GM12878 (cell line): ENCODE measurements around the gene CLN6.

Experiments
- EGR1 ChIP-seq, 2 experiments: IDR thresholded peaks; 1 replicate in 1 of 2; 2 replicates in 1 of 2; pipeline ENCODE4 v1.6.1; 2011 to 2012; ENCODE audit warnings: low read depth in 2 of 2, low read length in 2 of 2, borderline replicate concordance in 1 of 2, mild to moderate bottlenecking in 1 of 2, moderate library complexity in 1 of 2
- EZH2 ChIP-seq: IDR thresholded peaks from 2 replicates; pipeline ENCODE4 v1.6.1; 2012; ENCODE audit warnings: low read depth, mild to moderate bottlenecking, control low read depth, inconsistent platforms, low read length, borderline replicate concordance; ENCODE audit not compliant: control insufficient read depth
- FOS ChIP-seq: IDR thresholded peaks from 3 replicates; pipeline ENCODE4 v1.6.1; 2011; ENCODE audit warnings: borderline replicate concordance; ENCODE audit not compliant: insufficient read length; ENCODE audit errors: extremely low read depth
- POLR2AphosphoS2 ChIP-seq: IDR thresholded peaks from 2 replicates; pipeline ENCODE4 v1.6.1; 2011; ENCODE audit warnings: low read depth, mild to moderate bottlenecking, low read length, improper control_type of control experiment, moderate library complexity
- SMAD5 ChIP-seq: IDR thresholded peaks from 2 replicates; pipeline ENCODE4 v1.6.1; 2016; ENCODE audit warnings: antibody characterized with exemption, low read depth
- ZZZ3 ChIP-seq: IDR thresholded peaks from 2 replicates; pipeline ENCODE4 v1.6.1; 2011; ENCODE audit warnings: low read depth; ENCODE audit not compliant: control insufficient read depth, insufficient read length
- TF ChIP-seq, protein P1 (sequence below), 3 experiments: IDR thresholded peaks in 2 of 3; conservative IDR thresholded peaks in 1 of 3; 2 replicates each; pipeline ENCODE4 v1.5.1; 2011; ENCODE audit warnings: low read depth in 3 of 3, low read length in 3 of 3, mild to moderate bottlenecking in 3 of 3, control low read depth in 2 of 3, moderate library complexity in 2 of 3, inconsistent platforms in 1 of 3, mixed read lengths in 1 of 3; ENCODE audit not compliant: control insufficient read depth in 2 of 3, insufficient read depth in 1 of 3; ENCODE audit errors: extremely low read depth in 1 of 3
- TF ChIP-seq, protein P2 (sequence below): IDR thresholded peaks from 2 replicates; pipeline ENCODE4 v1.6.1; 2012; ENCODE audit warnings: low read depth, low read length, improper control_type of control experiment
- TF ChIP-seq, protein P3 (sequence below): IDR thresholded peaks from 2 replicates; pipeline ENCODE4 v1.6.1; 2012; ENCODE audit warnings: low read depth, low read length, improper control_type of control experiment
- TF ChIP-seq, protein P4 (sequence below): IDR thresholded peaks from 2 replicates; pipeline ENCODE4 v1.6.1; 2012; ENCODE audit warnings: mild to moderate bottlenecking, low read depth, low read length

DNA sequence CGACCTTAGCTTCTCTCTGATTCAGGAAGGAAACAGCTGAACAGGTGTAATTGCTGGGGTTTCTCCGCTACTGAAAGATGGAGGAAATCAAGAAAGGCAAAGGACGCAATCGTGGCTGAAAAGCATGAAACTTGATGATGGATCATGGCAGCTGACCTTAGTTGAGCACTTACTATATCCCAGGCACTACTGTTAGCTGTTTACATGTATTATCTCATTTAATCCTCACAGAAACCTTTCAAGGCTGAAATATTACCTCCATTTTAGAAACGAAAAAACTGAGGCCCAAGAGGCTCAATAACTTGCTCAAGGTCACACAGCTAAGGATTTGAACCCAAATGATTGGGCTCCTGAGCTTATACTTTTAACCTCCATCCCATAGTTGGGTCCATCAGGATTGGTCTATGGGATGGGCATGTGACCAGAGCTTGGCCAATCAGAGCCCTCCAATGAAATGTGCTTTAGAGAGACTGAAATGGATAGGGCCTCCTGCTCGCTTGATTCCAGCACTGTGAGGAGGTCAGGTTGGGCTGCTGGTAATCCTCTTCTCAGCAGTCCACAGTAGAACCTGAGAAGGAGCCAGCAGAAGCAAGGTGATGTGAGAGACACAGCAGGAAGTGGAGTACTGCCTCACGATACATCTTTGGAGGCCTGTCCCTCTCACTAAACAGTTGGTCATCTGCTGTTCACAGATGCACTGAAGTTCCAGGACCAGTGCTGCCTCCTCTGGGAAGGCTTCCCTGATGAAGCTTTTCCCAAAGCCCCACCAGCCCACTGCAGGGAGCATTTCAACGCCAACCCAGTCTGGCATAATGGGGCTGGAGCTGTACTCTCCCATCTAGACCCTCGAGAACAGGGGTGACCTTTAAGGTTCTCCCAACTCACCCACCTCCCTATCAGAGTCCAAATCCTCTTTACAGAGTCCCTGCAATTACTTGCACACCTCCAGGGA lies 10.4 kb downstream of the CLN6 start:
- TF ChIP-seq, protein P1, sequence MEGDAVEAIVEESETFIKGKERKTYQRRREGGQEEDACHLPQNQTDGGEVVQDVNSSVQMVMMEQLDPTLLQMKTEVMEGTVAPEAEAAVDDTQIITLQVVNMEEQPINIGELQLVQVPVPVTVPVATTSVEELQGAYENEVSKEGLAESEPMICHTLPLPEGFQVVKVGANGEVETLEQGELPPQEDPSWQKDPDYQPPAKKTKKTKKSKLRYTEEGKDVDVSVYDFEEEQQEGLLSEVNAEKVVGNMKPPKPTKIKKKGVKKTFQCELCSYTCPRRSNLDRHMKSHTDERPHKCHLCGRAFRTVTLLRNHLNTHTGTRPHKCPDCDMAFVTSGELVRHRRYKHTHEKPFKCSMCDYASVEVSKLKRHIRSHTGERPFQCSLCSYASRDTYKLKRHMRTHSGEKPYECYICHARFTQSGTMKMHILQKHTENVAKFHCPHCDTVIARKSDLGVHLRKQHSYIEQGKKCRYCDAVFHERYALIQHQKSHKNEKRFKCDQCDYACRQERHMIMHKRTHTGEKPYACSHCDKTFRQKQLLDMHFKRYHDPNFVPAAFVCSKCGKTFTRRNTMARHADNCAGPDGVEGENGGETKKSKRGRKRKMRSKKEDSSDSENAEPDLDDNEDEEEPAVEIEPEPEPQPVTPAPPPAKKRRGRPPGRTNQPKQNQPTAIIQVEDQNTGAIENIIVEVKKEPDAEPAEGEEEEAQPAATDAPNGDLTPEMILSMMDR (IDR thresholded peaks at IDR 0.05 in 2 of 3, conservative IDR thresholded peaks at IDR 0.05 in 1 of 3; ENCODE audit: control insufficient read depth in 2 of 3, extremely low read depth in 1 of 3, insufficient read depth in 1 of 3, low read depth in 3 of 3, low read length in 3 of 3): no peak
- no peak for TF ChIP-seq ZZZ3
- no peak for TF ChIP-seq EGR1 (IDR thresholded peaks at IDR 0.05; ENCODE audit: borderline replicate concordance in 1 of 2, low read depth in 2 of 2, low read length in 2 of 2)
- TF ChIP-seq, protein P2, sequence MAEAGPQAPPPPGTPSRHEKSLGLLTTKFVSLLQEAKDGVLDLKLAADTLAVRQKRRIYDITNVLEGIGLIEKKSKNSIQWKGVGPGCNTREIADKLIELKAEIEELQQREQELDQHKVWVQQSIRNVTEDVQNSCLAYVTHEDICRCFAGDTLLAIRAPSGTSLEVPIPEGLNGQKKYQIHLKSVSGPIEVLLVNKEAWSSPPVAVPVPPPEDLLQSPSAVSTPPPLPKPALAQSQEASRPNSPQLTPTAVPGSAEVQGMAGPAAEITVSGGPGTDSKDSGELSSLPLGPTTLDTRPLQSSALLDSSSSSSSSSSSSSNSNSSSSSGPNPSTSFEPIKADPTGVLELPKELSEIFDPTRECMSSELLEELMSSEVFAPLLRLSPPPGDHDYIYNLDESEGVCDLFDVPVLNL: no peak
- TF ChIP-seq SMAD5: no peak
- no peak for TF ChIP-seq FOS
- TF ChIP-seq, protein P3, sequence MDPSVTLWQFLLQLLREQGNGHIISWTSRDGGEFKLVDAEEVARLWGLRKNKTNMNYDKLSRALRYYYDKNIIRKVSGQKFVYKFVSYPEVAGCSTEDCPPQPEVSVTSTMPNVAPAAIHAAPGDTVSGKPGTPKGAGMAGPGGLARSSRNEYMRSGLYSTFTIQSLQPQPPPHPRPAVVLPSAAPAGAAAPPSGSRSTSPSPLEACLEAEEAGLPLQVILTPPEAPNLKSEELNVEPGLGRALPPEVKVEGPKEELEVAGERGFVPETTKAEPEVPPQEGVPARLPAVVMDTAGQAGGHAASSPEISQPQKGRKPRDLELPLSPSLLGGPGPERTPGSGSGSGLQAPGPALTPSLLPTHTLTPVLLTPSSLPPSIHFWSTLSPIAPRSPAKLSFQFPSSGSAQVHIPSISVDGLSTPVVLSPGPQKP: no peak
- TF ChIP-seq, protein P4, sequence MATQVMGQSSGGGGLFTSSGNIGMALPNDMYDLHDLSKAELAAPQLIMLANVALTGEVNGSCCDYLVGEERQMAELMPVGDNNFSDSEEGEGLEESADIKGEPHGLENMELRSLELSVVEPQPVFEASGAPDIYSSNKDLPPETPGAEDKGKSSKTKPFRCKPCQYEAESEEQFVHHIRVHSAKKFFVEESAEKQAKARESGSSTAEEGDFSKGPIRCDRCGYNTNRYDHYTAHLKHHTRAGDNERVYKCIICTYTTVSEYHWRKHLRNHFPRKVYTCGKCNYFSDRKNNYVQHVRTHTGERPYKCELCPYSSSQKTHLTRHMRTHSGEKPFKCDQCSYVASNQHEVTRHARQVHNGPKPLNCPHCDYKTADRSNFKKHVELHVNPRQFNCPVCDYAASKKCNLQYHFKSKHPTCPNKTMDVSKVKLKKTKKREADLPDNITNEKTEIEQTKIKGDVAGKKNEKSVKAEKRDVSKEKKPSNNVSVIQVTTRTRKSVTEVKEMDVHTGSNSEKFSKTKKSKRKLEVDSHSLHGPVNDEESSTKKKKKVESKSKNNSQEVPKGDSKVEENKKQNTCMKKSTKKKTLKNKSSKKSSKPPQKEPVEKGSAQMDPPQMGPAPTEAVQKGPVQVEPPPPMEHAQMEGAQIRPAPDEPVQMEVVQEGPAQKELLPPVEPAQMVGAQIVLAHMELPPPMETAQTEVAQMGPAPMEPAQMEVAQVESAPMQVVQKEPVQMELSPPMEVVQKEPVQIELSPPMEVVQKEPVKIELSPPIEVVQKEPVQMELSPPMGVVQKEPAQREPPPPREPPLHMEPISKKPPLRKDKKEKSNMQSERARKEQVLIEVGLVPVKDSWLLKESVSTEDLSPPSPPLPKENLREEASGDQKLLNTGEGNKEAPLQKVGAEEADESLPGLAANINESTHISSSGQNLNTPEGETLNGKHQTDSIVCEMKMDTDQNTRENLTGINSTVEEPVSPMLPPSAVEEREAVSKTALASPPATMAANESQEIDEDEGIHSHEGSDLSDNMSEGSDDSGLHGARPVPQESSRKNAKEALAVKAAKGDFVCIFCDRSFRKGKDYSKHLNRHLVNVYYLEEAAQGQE: no peak
- TF ChIP-seq EZH2: no peak
- TF ChIP-seq POLR2AphosphoS2: no peak
